ENCODE results near the gene ARRB2. TPM values are rescaled to one million over a fixed set of nuclear protein-coding genes. Genes with fewer than 3 reads are reported as not detected.
A peak's percentile ranks its signal among the peaks of the same experiment; 100 is the strongest.

ARRB2 gene
- polyA plus RNA-seq, 1 donor (not counting 4 experiments of a cell fraction or from before 2014, with no cell fraction given): 11.5 TPM

DNA sequence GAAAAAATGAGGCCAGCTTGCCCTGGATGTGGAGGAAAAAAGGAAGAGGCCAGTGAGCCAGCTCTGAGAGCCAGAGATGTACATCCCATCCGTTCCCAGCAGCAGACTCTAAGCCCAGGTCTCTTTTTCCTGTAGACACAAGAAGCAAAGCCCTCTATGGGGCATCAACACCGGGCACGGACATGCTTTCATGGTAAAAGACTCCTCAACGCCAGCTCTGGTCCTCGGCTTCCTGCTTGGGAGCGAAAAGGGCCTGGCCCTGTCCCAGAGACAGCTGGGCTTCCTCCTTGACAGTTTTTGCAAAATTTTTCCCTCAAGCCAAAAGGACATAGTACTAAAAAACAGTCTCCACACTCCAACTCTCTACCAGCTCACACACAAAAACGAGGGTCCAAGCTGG is 33.6 kb upstream of the ARRB2 start:
- H3K36me3 ChIP-seq (ENCODE audit: control insufficient read depth in 2 of 2, extremely low read depth in 1 of 2, insufficient read depth in 2 of 2, low read length in 2 of 2): peaks cover 31 to 40% of the 10 kb centered on the region in 2 experiments
- FAIRE-seq (no peak), DNase-seq (ENCODE audit: low read depth, low spot score) (no peak)
- H3K4me1 ChIP-seq (ENCODE audit: control insufficient read depth, extremely low read depth, insufficient read depth, low read length): peaks cover 29% of the 10 kb centered on the region
- no peaks in the 10 kb centered on the region for H3K79me2 ChIP-seq (ENCODE audit: control insufficient read depth, insufficient read depth, low read length)
- no peak overlapping the region for H2AFZ ChIP-seq (ENCODE audit: control insufficient read depth, low read length)
- H3K9me1 ChIP-seq (ENCODE audit: control insufficient read depth, extremely low read depth, insufficient read depth, low read length): no peaks in the 10 kb centered on the region
- no peaks in the 10 kb centered on the region for H3K27me3 ChIP-seq (ENCODE audit: control insufficient read depth, extremely low read depth, insufficient read depth, low read length)
- no peak for TF ChIP-seq EZH2 (IDR thresholded peaks at IDR 0.05; ENCODE audit: low read length)
- TF ChIP-seq, protein P1, sequence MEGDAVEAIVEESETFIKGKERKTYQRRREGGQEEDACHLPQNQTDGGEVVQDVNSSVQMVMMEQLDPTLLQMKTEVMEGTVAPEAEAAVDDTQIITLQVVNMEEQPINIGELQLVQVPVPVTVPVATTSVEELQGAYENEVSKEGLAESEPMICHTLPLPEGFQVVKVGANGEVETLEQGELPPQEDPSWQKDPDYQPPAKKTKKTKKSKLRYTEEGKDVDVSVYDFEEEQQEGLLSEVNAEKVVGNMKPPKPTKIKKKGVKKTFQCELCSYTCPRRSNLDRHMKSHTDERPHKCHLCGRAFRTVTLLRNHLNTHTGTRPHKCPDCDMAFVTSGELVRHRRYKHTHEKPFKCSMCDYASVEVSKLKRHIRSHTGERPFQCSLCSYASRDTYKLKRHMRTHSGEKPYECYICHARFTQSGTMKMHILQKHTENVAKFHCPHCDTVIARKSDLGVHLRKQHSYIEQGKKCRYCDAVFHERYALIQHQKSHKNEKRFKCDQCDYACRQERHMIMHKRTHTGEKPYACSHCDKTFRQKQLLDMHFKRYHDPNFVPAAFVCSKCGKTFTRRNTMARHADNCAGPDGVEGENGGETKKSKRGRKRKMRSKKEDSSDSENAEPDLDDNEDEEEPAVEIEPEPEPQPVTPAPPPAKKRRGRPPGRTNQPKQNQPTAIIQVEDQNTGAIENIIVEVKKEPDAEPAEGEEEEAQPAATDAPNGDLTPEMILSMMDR (optimal IDR thresholded peaks at IDR 0.05 in 1 of 3, IDR thresholded peaks at IDR 0.05 in 1 of 3, conservative IDR thresholded peaks at IDR 0.05 in 1 of 3; ENCODE audit: extremely low read depth in 1 of 3, insufficient read depth in 2 of 3, low read length in 3 of 3): no peak
- no peaks in the 10 kb centered on the region for H3K9me3 ChIP-seq (ENCODE audit: control insufficient read depth, low read depth, low read length)
- dilution Hi-C loops (cut with MboI; ENCODE audit: extremely low pct_ligation_motif_present, low sequenced_read_pairs): no loop called here
- H3K4me3 ChIP-seq (ENCODE audit: control insufficient read depth in 2 of 3, extremely low read depth in 1 of 3, insufficient read depth in 2 of 3, low read depth in 1 of 3, low read length in 3 of 3): no peak overlapping the region
- no peak overlapping the region for H3K9ac ChIP-seq (ENCODE audit: control insufficient read depth, extremely low read depth, insufficient read depth, low read length)
- H4K20me1 ChIP-seq (ENCODE audit: control insufficient read depth, extremely low read depth, insufficient read depth, low read length): peaks cover 2% of the 10 kb centered on the region
- no peak overlapping the region for H3K4me2 ChIP-seq (ENCODE audit: control insufficient read depth, extremely low read depth, insufficient read depth, low read depth, low read length)
- H3K27ac ChIP-seq (ENCODE audit: control insufficient read depth, insufficient read depth, low read length): no peak overlapping the region

DNA sequence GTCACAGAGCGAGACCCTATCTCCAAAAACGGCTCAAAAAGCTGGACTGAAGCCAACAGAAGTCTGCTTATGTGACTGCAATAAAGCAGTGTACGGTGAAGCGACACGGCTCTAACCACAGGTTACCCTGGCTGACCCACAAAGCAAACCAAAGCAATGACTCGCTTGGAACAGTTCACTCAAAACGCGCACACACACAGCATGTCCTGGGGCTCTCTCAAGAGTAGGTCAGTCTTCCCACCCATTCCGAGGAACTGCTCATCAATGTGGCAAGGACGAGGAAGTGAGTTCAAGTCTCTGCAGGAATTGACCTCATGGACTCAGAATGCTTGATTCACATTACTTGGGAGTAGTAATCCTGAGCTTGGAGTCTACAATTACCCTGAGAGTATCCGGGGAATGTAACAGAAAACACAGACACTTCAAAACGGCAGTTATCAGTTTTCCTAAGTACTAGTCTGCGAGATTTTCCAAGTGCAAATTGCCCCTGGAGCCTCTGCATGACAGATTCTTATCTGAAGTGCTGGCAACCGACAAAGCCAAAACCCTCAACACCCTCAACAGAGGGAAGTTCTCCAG is 31.9 kb upstream of the ARRB2 start:
- no peaks in the 10 kb centered on the region for H3K79me2 ChIP-seq (ENCODE audit: control insufficient read depth, insufficient read depth, low read length)
- H4K20me1 ChIP-seq (ENCODE audit: control insufficient read depth, extremely low read depth, insufficient read depth, low read length): peaks cover 2% of the 10 kb centered on the region
- peaks cover 29% of the 10 kb centered on the region for H3K4me1 ChIP-seq (ENCODE audit: control insufficient read depth, extremely low read depth, insufficient read depth, low read length)
- no peaks in the 10 kb centered on the region for H3K27me3 ChIP-seq (ENCODE audit: control insufficient read depth, extremely low read depth, insufficient read depth, low read length)
- dilution Hi-C loops (cut with MboI; ENCODE audit: extremely low pct_ligation_motif_present, low sequenced_read_pairs): no loop called here
- H2AFZ ChIP-seq (ENCODE audit: control insufficient read depth, low read length): no peak overlapping the region
- no peaks in the 10 kb centered on the region for H3K9me1 ChIP-seq (ENCODE audit: control insufficient read depth, extremely low read depth, insufficient read depth, low read length)
- H3K36me3 ChIP-seq (ENCODE audit: control insufficient read depth in 2 of 2, extremely low read depth in 1 of 2, insufficient read depth in 2 of 2, low read length in 2 of 2): peaks cover 33 to 47% of the 10 kb centered on the region in 2 experiments
- H3K9me3 ChIP-seq (ENCODE audit: control insufficient read depth, low read depth, low read length): no peaks in the 10 kb centered on the region
- TF ChIP-seq, protein P1 (optimal IDR thresholded peaks at IDR 0.05 in 1 of 3, IDR thresholded peaks at IDR 0.05 in 1 of 3, conservative IDR thresholded peaks at IDR 0.05 in 1 of 3; ENCODE audit: extremely low read depth in 1 of 3, insufficient read depth in 2 of 3, low read length in 3 of 3): no peak
- TF ChIP-seq EZH2 (IDR thresholded peaks at IDR 0.05; ENCODE audit: low read length): no peak
- H3K4me2 ChIP-seq (ENCODE audit: control insufficient read depth, extremely low read depth, insufficient read depth, low read depth, low read length): peak overlapping the region; percentile 30
- peak; percentile 83 for DNase-seq (ENCODE audit: low read depth, low spot score)
- no peak overlapping the region for H3K9ac ChIP-seq (ENCODE audit: control insufficient read depth, extremely low read depth, insufficient read depth, low read length)
- H3K4me3 ChIP-seq (ENCODE audit: control insufficient read depth in 2 of 3, extremely low read depth in 1 of 3, insufficient read depth in 2 of 3, low read depth in 1 of 3, low read length in 3 of 3): no peak overlapping the region
- peak overlapping the region; percentile 34 for H3K27ac ChIP-seq (ENCODE audit: control insufficient read depth, insufficient read depth, low read length)
- FAIRE-seq: peak; percentile 95
